ENCODE data around the gene TSKS.

TSKS gene, protein sequence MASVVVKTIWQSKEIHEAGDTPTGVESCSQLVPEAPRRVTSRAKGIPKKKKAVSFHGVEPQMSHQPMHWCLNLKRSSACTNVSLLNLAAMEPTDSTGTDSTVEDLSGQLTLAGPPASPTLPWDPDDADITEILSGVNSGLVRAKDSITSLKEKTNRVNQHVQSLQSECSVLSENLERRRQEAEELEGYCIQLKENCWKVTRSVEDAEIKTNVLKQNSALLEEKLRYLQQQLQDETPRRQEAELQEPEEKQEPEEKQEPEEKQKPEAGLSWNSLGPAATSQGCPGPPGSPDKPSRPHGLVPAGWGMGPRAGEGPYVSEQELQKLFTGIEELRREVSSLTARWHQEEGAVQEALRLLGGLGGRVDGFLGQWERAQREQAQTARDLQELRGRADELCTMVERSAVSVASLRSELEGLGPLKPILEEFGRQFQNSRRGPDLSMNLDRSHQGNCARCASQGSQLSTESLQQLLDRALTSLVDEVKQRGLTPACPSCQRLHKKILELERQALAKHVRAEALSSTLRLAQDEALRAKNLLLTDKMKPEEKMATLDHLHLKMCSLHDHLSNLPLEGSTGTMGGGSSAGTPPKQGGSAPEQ

DNA sequence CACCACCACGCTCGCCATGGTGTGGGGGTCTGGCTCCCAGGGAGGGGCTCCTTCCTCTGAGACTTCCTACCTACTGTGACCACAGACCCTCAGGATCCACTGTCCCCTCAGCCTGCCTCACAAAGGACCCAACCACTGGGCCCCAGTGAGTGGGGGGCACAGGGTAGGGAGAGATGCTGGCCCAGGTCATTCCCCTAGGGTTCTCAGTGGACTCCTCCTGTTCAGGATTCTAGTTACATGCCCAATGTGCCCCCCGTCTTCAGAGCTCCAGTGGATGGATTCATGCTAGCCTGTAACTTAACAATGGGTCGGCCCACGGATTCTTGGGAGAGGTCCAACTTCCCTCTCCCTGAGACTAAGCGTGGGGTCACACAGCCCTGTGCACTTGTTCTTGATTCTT lies at the start of gene TSKS:
TSKS (minus strand) TSS at position 77 of the 400 bp plus-strand sequence; CDS start at position 18, 59 bp downstream.
- H3K4me3 ChIP-seq (ENCODE audit: low read depth, low read length) = no peak within 1 kb of the TSS
- H3K9me3 ChIP-seq (ENCODE audit: control insufficient read depth, low read length) = no peaks in the 10 kb centered on the region
- H3K27me3 ChIP-seq (ENCODE audit: control insufficient read depth, insufficient read depth, low read length) = no peaks in the 10 kb centered on the region
- H3K9ac ChIP-seq = no peak within 1 kb of the TSS
- H3K79me2 ChIP-seq = peaks cover 14% of the 10 kb centered on the region
- no peak within 1 kb of the TSS for H3K4me2 ChIP-seq (ENCODE audit: low read length)
- TF ChIP-seq, protein P1, sequence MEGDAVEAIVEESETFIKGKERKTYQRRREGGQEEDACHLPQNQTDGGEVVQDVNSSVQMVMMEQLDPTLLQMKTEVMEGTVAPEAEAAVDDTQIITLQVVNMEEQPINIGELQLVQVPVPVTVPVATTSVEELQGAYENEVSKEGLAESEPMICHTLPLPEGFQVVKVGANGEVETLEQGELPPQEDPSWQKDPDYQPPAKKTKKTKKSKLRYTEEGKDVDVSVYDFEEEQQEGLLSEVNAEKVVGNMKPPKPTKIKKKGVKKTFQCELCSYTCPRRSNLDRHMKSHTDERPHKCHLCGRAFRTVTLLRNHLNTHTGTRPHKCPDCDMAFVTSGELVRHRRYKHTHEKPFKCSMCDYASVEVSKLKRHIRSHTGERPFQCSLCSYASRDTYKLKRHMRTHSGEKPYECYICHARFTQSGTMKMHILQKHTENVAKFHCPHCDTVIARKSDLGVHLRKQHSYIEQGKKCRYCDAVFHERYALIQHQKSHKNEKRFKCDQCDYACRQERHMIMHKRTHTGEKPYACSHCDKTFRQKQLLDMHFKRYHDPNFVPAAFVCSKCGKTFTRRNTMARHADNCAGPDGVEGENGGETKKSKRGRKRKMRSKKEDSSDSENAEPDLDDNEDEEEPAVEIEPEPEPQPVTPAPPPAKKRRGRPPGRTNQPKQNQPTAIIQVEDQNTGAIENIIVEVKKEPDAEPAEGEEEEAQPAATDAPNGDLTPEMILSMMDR (IDR thresholded peaks at IDR 0.05) = no peak
- H3K4me1 ChIP-seq = peaks cover 6% of the 10 kb centered on the region
- no peak within 1 kb of the TSS for H2AFZ ChIP-seq
- H3K27ac ChIP-seq = no peak within 1 kb of the TSS
- no peaks in the 10 kb centered on the region for H3K36me3 ChIP-seq (ENCODE audit: control insufficient read depth, insufficient read depth, low read length)

DNA sequence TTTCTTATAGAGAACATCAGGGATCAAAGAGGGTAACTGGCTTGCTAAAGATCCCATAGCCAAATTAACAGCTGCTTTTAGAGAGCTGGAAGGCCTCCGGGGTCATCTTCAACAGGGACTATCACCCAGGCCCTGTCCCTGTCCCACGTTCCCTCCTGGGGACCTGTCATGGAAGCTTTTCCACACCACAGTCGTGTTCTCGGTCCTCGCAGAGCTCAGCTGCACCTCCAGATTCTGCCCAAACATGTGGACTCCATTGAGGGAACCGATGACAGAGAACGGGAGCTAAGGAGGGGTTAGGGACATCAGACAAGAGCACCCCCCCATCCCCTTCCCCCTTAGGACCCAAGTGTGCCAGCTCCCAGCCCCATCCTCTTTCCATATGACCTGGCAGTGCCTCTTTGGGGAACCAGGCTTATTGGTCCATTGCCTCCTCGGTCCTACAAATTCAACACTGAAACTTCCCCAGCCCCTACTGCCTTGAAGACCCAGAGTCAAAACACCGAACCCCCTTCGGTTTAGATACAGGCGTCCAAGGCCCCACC lies 49.4 kb upstream of the TSKS start:
- no peaks in the 10 kb centered on the region for H3K27me3 ChIP-seq (ENCODE audit: control insufficient read depth, insufficient read depth, low read length)
- no peaks in the 10 kb centered on the region for H3K9me3 ChIP-seq (ENCODE audit: control insufficient read depth, low read length)
- H3K36me3 ChIP-seq (ENCODE audit: control insufficient read depth, insufficient read depth, low read length) = no peaks in the 10 kb centered on the region
- H2AFZ ChIP-seq = peak overlapping the region; percentile 95
- peak overlapping the region; percentile 95 for H3K4me2 ChIP-seq (ENCODE audit: low read length)
- H3K9ac ChIP-seq = peak overlapping the region; percentile 77
- peak overlapping the region; percentile 96 for H3K27ac ChIP-seq
- peaks cover 10% of the 10 kb centered on the region for H3K4me1 ChIP-seq
- TF ChIP-seq, protein P1 (IDR thresholded peaks at IDR 0.05) = no peak
- H3K79me2 ChIP-seq = no peaks in the 10 kb centered on the region
- peak overlapping the region; percentile 94 for H3K4me3 ChIP-seq (ENCODE audit: low read depth, low read length)

DNA sequence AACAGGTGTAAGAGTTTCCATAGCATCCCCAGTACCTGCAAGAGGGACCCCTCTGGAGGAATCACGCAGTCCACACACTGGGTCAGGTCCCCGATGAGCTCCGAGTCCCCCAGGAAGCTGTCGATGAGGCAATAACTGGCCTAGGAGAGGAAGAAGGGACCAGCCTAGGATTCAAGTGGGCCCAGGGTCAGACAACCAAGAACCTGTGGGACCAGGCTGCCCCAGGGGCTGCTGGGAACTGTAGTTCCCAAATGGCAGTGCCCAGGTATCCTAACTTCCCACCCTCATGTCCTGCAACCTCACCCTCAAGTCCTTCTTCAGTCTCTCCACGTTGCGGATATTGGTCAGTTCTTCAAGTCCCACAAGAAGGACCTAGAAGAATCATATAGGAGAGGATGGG lies 48.2 kb upstream of the TSKS start:
- TF ChIP-seq, protein P1 (IDR thresholded peaks at IDR 0.05) = no peak
- Histone ChIP-seq H2AFZ (no peak overlapping the region), H3K27ac (no peak overlapping the region)

DNA sequence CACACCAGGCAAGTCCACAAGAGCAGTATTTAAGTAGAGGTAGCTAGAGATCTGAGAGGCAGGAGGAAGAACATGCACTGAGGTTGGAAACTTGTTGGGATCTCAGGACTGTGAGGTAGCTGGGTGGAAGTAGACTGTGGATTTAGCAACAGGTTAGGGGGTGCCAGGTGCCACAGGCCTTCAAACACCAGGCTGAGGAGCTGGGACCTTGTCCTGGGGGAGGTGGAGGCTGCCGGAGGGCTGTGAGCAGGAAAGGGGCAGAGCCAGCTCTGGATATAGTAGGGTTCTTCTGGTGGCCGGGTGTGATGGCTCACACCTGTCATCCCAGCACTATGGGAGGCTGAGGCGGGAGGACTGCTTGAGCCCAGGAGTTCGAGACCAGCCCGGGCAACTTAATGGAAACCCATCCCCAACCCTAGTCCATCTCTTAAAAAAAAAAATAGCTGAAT lies 46.9 kb upstream of the TSKS start:
- peak overlapping the region; percentile 70 for H3K27ac ChIP-seq
- no peaks in the 10 kb centered on the region for H3K36me3 ChIP-seq (ENCODE audit: control insufficient read depth, insufficient read depth, low read length)
- peaks cover 10% of the 10 kb centered on the region for H3K4me1 ChIP-seq
- no peaks in the 10 kb centered on the region for H3K9me3 ChIP-seq (ENCODE audit: control insufficient read depth, low read length)
- peak overlapping the region; percentile 84 for H3K4me3 ChIP-seq (ENCODE audit: low read depth, low read length)
- TF ChIP-seq, protein P1 (IDR thresholded peaks at IDR 0.05) = no peak
- no peaks in the 10 kb centered on the region for H3K79me2 ChIP-seq
- no peak overlapping the region for H3K9ac ChIP-seq
- peak overlapping the region; percentile 92 for H3K4me2 ChIP-seq (ENCODE audit: low read length)
- H2AFZ ChIP-seq = peak overlapping the region; percentile 83
- no peaks in the 10 kb centered on the region for H3K27me3 ChIP-seq (ENCODE audit: control insufficient read depth, insufficient read depth, low read length)

More for the DNA sequence above, 48.2 kb upstream of the TSKS start:
- peaks cover 10% of the 10 kb centered on the region for H3K4me1 ChIP-seq
- H3K36me3 ChIP-seq (ENCODE audit: control insufficient read depth, insufficient read depth, low read length) = no peaks in the 10 kb centered on the region
- H3K27me3 ChIP-seq (ENCODE audit: control insufficient read depth, insufficient read depth, low read length) = no peaks in the 10 kb centered on the region
- H3K9me3 ChIP-seq (ENCODE audit: control insufficient read depth, low read length) = no peaks in the 10 kb centered on the region
- H3K9ac ChIP-seq = no peak overlapping the region
- H3K4me2 ChIP-seq (ENCODE audit: low read length) = no peak overlapping the region
- no peak overlapping the region for H3K4me3 ChIP-seq (ENCODE audit: low read depth, low read length)
- H3K79me2 ChIP-seq = no peaks in the 10 kb centered on the region

Measured in parathyroid adenoma (tissue), 2 donors.